Effector CD8-positive, alpha-beta T cell (primary cell): ENCODE measurements around the gene CHRND.

ENCODE experiments used
- DNase-seq: peaks from one replicate; lab custom pipeline; 2025; lab: John Stamatoyannopoulos, UW
- total RNA-seq, 4 experiments: gene quantifications; one replicate each; lab custom pipeline; 2026; lab: John Stamatoyannopoulos, UW

Gene CHRND
- 0 to 0.36 (median 0.06) reads per million in 4 experiments for total RNA-seq

DNA sequence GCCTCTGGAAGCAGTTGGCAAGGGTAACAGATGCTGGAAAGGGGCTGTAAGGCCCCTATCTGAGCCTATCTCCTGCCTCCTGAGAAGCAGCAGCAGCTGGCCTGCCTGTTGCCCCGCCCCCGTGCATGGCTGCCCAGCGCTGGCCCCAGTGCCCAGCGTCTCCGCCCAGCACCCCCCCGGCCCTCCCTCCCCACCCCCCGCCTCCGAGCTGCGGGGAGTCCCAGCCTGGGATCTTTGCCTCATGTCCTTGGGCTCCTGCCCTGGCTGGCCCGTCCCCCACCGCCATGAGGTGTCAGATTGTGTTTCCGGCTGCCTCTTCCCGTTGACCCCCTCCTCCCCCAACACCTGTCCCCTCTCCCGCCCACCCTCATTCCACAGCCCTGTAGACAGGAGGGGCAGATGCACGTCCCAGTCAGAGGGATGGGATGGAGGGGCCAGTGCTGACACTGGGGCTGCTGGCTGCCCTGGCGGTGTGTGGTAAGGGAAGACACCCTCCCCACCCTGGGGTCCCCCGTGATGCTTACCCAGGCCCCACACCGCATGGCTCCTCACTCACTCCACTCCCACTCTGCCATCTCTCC is at the start of gene CHRND:
Gene CHRND, plus strand, starts transcription at position 370 of the 581 bp plus-strand sequence. Its CDS starts 56 bp downstream, at position 426.
- DNase-seq, result no peak

DNA sequence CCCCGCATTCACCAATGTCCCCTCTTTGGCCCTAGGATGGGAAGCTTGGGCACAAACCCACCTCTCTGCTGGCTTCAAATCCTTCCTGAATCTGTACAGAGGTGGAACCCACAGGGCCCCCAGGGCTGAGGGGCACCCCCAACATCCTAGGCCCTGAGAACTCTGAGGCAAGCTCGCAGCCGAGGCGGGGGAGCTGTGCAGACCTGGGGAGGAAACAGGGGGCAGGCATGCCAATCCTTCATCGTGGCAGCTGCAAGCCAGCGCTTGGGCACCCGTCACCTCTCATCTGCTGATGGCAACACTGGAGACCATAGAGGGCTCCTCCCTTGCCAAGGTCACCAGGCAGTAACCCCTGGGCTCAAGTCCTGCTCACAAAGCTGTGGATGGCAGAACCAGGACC is 49.2 kb upstream of the CHRND start:
- no peak for DNase-seq

DNA sequence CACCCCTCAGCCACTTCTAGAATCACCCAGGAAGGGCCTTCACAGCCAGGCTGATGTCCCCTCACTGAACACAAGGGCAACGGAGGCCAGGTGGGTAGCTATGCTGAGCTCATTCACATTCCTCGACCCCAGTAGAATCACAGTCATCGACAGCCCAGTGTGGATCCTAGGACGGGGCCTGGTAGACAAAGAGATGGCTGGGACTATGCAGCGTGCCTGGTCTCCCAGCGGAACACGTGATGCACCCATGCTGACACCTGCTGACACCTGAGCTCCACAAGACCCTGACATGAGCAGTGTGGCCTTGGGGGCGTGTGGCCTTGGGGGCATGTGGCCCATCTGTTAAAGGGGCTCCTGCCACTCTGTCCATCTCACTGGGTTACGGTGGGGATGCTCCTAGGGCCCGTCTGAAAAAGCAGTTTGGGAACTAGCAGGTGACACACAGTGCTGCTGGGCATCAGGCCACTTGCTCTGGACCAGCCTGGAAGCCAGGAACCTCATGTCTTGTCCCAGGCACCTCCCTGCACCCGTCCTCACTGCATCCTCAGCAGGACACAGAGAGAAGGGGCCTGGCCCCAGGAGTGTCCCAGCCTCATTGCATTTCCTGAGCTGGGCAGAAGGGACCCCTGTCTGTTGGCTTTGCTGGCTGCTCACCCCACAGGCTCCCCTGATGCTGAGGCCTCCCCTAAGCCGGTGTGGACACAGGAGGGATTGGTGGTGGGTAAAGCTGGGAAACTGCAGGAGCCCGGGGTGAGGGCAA is 48.0 kb upstream of the CHRND start:
- no peak for DNase-seq

DNA sequence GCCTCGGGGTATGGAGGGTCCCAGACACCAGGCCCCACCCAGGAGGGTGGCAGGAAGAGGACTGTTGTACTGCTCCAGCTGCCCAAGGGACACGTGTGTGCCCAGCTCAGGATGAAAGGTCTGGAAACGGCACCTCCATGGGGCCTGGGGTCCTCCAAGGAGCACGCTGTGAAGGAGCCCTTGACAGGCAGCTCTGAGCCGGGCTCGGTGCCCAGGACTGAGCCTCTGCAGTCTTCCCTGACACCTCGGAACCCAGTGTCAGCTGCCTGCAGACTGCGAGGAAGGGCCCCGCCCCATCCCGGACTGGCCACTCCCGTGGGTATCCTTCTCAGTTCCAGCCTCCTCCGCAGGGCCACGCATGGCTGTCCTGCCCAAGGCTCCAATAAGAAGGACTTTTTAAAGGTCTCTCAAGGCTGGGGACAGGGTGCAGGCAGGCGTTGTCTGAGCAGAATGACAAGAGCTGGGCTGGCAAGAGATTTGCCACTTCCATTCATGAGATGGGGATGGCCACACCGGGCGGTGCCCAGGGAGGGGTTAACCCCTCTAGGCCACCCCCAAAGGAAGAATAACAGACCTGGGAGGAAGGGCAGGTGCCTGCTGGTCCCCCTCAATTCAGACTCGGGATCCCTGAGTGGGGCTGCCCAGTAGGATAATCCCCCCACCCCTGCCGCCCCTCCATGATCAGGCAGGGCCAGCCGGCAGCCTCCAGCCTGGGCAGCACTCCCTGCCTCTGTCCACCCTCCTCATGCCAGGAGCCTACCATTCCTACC is 47.2 kb upstream of the CHRND start:
- DNase-seq, result no peak

DNA sequence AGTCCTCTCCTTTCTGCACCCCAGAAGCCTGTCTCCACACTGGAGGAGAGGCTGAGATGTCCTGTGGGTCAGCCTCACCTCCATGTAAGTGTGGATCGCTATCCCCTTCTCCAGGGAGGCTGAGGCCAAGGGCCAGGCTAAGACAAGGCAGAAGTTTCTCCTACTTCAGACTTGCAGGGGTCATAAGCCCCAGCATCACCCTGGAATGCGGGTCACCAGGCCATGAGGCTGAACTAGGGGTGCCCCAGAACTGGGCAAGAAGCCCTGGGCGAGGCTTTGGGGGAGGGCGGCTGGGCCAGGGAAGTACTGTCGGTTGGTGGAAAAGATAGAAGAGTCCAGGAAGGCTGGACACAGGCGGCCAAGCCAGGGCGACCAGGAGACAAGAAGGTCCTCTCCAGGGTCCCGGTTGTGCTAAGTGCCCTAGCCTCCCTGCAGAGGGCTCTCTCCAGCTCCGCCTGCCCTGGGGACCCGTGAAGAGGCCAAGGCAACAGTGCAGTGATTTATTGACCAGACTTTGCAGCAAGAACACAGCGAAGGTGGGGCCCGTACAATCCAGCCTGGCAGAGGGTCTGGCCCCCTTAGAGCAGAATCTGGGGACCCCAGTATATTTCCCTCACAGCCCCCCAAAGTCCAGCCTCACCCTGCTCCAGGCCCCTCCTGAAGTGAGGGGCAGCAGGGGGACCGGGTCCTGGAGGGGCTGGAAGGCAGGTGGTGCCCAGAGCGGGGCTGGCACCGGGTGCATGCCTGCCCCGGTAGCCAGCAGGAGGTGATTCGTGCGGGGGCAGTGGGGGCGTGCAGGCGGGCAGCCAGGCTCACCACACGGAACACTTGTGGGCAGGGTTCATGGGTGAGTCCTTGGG is 46.4 kb upstream of the CHRND start:
- DNase-seq, result no peak

DNA sequence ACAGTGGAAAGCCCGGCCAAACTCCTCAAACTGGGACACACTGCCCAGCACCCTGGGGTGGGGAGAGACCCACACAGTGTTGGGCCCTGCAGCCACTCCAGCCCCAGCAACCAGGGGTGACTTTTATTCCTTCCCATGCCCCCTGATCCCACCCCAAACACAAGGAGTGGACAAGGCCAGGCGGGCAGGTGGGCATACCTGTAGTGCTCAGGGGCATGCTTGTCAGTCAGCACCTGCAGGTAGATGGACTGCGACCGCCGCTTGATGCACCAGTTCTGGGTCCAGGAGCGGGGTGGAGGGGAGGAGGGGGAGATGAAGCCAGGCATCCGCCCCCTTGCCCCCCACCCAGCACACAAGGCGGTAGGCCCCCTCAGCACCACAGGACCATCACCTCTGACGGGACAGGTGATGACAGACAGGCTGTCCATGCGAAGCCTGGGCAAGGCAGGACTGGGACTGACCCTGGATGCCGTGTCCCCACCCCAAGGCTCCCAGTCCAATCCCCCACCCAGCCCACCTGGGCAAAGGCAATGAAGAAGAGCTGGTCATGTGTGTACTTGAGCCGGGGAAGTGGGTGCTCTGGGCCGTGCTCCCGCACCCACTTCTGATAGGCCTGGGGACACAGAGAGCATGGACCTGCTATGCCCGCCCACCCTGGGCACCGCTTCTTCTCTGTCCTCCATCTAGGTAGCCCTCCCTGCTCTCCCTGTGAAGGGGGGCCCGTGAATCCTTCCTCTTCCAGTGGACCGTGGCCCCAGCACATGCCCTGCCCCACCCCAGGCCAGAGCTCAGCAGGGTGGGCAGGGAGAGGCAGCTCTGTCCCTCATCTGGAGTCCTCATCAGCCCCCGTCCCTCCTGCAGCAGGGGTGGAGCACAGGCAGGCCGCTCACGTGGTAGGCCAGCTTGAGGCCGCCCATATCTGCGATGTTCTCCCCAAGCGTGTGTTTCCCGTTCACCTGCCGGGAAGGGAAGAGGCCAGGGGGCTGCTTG is 45.5 kb upstream of the CHRND start:
- DNase-seq, result no peak

DNA sequence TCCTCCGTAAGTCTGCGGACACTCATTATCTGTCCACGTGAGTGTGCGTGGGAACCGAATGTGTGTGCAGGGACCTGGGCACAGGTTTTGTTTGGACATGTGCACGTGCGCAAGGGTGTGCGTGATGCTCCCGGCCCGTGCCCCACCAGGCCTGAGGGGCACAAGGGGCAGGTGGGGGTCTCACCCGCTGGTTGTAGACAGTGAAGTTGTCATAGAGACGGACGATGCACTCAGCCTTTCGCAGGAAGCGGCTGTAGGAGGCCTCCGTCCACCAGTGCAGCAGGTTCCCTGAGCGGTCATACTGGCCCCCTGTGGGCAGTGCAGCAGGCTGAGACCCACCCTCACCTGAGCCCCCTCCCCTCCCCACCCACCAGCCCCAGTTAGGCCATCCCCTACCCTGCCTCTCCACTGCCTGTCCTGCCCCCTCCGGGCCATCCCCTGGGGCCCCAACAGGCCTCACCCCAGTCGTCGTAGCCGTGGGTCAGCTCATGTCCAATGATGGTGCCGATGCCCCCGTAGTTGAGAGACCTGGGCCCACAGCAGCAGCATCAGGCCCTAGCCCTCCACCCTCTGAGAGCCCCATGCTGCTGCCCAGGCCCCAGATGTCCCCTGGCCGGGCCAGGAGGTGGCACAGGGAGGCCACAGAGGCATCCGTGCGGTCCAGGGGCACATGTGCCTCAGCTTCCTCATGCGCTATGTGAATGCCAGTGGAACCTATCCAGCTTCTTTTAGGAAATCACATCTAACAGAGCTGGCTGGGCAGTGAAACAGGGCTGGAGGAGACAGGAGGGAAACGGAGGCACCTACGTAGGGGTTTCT is 44.4 kb upstream of the CHRND start:
- no peak for DNase-seq

DNA sequence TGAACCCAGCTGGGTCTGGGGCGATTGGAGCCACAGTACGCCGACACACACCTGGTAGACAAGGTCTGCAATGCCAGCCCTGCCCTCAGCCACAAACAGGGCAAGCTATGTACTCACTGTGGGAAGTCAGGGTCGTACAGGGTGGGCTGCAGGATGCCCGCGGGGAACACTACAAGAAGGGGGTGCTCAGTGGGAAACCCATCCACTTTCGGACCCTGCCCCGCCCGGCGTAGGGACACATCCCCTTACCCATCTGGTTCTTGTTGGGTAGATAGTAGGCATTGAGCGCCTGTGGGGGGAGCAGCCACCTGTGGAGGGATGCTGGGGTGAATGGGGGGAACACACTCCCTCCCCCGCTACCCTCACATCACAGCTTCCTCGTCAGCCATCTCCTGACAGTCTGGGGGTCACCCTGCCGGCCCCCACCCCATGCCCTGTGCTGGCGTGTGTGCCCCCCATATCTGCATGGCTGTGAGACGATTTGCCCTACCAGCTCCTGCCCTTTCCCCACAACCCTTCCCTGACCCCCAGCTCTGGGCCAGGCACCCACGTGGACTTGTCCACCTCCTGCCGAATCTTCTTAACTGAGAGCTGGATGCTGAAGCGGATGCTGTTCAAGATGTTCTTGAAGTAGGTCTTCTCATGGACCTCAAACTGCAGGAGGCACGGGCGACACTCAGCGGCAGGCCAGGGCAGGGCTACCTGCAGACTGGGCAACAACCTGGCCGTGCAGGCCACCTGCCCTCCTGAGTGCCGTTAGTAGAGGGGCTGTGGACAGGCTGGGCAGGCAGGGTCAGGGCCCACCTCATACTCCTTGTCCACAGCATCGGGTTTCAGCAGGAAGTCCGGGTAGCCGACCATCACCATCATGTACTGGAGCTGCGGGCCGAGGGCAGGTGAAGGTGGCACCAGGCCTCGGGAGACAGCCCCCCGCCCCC is 43.4 kb upstream of the CHRND start:
- DNase-seq, result no peak

DNA sequence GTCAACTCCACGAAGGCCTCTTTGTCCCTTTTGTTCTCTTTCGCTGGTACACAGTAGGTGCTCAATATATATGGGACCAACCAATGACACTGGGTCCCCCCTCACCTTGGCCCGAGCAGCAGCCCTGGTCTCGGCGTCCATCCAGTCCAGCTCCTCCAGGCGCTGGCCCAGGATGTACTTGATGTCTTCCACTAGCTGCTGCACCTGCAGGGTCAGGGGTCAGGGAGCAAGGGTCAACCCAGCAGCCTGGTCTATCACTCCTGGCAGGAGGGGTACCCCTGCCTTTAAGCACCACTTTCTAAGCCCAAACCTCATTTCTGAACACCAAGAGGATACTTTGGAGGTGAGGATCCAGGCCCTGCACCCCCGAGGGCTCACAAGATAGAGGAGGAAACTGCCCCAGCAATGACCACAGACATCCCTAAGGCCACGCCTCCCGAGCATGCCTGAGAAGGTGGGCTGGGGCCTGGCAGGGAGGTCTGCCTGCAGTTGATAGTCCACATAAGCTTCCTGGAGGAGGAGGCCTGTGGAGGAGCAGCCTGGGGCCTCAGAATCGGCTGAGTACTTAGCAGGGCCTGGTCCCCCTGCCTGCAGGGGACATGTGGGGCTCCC is 42.5 kb upstream of the CHRND start:
- no peak for DNase-seq

DNA sequence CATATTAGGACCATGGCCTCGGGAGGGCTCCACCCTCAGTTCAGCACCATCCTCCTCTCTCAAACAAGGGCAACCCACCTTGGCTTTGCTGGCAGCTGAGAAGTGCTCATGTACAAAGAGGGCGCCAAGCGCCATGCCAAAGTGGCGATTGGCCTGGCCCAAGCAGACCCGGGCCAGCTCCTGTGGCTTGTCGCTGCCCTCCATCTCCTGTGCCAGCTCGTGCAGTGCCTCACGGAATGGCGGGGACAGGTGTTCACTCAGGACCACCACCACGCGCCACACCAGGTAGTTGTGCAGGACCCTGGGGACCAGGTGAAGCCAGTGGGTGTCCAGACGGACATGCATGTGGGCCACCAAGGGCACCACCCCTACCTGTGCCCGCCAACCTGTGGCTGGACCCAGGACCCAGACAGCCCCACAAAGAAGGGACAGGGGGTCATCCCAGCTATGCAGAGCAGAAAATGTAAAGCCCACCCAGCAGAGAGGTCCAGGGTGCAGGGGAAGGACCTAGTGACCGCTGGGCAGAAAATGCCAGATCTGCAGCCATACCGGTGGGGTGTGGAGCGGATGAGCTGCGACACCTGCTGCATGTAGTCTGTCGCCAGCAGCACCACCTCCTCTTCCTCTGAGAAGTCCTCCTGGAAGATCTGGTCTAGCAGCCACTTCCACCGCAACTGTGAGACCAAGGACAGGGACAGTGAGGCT is 41.9 kb upstream of the CHRND start:
- no peak for DNase-seq

DNA sequence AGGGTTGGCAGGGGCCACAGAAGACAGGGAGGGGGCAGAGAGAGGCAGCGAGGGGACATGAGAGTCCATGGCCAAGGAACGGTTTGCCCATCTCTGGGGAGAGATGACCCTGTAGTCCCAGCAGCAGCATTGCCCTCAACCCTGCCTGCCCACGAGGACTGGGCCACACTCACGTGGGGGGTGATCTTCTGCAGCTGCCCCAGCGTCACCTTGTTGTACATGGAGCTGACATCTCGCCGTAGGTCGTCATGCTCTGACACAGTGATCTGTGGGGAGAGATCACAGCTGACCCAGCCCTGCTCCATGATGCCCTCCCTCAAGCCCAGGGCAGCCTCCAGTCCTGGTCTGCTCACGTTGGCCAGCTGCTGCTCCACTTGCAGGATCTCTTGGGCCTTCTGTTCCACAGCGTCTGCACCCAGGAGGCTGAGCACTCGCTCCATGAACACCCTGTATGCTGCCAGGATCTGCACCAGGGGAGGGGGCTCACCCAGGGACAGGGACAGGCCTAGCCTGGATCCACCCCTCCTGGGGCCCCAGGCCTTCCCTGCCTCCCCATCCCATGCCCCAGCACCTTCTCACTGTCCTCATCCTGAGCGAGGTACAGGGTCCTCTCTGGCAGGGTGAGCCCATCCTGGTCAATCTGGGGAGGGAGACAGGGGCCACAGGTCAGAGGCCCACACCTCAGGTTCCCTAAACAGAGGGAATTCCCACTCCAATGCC is 41.2 kb upstream of the CHRND start:
- no peak for DNase-seq

DNA sequence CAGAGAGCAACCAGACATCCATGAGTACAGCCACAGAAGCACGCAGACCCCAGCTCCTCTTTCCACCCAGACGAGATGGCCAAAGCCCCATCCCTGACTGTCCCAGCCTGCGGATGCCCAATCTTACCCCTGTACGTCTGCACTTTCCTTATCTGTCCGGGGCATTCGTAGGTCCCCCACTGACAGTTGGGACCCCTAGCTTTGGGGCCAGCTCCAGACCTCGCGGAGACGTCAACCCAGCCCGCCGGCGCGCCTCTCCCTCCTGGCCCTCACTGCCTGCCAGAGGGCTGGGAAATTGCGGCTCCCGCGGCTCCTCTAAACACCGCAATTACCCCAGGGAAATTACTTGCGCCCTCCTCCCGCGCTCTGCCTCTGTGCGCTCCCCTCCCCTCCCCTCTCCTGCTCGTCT is 40.6 kb upstream of the CHRND start:
- DNase-seq, result no peak

DNA sequence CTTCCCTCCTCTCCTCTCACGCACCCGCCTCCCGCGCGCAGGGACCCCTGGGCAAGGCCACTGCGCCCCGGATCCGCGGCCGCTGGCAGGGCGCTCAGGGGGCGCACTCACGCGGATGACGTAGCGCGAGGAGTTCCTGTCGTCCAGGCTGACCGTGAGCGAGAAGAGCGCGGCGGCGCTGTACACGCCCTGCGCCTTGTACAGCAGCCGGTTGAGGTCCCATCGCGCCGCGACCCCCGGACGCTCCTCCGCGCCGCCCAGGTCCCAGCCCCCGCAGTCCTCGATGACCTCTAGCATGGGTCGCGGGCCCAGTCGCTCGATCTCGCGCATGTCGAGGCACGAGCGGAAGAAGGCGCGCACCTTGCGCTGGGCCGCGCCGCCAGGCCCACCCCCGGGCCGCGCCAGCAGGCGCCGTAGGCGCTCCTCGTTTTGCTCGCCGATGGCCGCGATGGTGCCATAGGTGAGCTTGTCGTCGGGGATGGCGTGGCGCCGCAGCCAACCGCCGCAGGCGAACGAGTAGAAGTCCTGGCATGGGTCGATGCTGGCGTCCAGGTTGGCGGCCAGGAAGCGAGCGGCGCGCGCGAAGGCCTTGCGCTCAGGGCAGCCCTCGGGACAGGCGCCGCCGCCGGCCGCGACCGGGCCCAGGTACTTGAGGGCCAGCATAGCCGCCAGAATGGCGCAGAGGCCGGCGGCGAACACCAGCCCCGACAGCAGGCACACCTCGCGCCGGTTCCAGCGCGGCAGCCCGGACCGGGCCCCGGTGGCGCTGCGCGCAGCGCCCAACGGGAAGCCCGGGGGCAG is 40.0 kb upstream of the CHRND start:
- DNase-seq, result no peak

DNA sequence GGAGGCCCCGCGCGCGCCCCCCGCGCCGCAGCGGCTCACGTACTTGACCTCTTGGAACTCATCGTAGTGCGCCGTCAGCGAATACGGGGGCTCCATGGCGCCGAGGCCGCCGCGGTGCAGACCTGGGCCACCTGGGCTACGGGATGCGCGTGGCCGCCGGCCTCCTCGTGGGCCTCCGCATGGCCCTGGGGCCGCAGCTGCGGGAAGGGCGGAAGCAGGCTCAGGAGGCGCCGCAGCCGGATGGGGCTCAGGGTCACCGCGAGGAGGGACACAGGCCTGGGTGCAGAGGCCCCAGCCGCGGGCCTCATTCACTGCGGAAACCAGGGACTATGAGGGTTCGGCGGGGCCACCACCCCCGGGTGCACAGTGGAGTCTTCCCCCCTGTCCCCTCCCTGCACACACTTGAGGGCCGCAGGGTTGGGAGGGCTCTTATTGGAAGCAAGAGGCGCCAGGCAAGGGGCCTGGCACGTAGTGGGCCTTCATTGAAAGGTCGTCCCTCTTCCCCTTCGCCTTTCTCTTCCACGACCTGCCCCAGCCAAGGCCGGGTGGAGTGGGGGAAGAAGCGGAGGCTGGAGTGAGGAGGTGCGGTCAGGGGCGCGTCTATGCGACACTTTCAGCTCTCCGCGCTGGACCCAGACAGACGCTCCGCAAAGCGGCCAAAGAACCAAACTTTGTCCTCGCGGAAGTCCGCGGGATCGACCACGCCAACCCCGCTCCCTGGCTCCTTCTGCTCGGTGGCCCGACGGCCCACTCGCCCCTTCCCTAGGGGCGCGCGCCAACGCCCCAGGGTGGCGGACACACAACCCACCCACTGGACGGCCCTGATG is 39.2 kb upstream of the CHRND start:
- no peak for DNase-seq
